Choroid plexus epithelial cell (primary cell): ENCODE measurements around the gene CABLES2.

ENCODE experiments used
- DNase-seq: peaks from one replicate; pipeline ENCODE4 v3.0.0-alpha.2; 2010; ENCODE audit warnings: low read depth
- H3K4me3 ChIP-seq: 2 replicates; pipeline ENCODE4 v1.5.1; 2011; ENCODE audit warnings: low read depth, mild to moderate bottlenecking, control low read depth, low read length, moderate library complexity
- TF ChIP-seq, protein P1 (sequence below): conservative IDR thresholded peaks from 2 replicates; pipeline ENCODE4 v1.5.1; 2011; ENCODE audit warnings: low read depth, mild to moderate bottlenecking, control low read depth, inconsistent platforms, low read length, moderate library complexity

CABLES2 gene

DNA sequence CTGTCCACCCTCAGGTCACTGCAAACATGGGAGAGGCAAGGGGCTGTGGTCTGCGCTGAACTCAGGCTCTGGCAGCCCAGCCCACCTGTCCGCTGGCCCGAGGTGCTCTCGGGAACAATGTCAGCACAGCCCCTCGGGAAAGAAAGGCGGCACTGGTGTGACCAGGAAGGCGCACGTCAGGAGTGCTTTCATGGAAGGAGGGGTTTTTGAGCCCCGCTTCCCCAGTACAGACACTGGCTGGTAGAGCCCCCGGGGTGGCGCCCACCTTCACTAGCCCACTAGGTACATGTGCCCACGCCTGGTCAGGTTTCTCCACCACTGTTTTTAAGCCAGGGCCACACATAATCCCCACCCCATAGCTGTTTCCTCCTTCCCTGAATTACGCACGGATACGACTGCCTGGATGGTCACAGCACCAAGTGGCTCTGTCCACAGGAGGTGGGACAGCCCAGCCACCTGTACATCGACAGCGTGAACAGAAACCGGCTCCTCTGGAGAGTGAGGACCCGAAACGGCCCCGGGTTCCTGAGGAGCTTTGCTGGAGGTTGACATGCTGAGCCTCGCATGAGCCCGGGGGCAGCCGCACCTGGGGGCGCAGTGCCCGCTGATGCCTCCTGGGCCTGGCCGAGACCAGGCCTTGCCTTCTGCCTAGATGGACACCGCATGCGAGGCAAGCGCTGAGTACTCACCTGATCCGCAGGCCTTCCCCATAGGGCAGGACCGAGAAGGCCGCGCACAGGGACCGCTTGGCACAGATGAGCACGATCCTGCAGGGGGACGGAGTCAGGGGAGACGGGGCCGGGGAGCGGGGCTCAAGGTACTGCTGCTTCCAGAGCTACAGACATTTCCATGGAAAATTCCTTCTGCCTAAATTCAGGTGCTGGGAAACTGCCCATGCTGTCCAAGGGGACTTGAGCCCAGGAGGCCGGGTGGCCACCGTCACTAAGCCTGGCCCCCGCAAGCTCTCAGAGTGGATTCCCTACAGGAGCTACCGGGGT lies 12.5 kb downstream of the CABLES2 start:
- TF ChIP-seq, protein P1, sequence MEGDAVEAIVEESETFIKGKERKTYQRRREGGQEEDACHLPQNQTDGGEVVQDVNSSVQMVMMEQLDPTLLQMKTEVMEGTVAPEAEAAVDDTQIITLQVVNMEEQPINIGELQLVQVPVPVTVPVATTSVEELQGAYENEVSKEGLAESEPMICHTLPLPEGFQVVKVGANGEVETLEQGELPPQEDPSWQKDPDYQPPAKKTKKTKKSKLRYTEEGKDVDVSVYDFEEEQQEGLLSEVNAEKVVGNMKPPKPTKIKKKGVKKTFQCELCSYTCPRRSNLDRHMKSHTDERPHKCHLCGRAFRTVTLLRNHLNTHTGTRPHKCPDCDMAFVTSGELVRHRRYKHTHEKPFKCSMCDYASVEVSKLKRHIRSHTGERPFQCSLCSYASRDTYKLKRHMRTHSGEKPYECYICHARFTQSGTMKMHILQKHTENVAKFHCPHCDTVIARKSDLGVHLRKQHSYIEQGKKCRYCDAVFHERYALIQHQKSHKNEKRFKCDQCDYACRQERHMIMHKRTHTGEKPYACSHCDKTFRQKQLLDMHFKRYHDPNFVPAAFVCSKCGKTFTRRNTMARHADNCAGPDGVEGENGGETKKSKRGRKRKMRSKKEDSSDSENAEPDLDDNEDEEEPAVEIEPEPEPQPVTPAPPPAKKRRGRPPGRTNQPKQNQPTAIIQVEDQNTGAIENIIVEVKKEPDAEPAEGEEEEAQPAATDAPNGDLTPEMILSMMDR, result no peak
- no peak overlapping the region for H3K4me3 ChIP-seq
- DNase-seq, result no peak

DNA sequence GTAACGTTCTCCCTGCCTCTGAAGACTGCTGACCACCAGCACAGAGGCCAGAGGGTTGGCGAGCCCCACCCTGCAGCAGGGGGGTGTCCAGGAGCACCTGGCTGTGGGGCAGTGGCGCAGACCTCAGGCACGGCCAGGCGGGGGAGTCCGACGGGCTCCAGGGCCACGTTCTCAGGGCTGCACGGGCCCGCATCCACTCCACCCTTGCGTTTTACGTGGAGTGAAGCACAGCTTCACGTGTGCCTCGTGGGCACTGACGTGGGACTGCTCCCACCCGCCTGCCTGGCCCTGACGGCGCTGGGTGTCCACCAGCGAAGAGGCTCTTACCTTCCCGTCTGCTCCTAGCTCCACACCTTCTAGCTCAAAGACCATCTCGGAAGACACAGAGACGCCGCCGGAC lies 13.3 kb downstream of the CABLES2 start:
- no peak for DNase-seq
- H3K4me3 ChIP-seq, result no peak overlapping the region
- TF ChIP-seq, protein P1, result no peak

DNA sequence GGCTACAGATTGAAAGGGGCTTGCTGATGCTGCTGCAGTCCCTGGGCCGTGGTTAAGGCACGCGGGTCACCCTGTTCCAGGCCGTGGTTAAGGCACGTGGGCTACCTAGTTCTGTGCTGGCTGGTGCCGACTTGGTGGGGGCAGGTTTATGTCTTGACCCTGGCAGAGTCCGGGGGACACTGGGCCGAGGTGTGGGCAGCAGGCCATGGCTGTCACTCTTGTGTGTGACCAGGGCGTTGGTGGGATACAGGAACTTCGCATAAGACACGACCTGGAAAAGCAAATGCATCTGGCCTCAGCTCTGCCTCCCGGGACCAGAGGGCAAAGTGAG lies 13.8 kb downstream of the CABLES2 start:
- DNase-seq, result no peak
- TF ChIP-seq, protein P1, result no peak
- no peak overlapping the region for H3K4me3 ChIP-seq

DNA sequence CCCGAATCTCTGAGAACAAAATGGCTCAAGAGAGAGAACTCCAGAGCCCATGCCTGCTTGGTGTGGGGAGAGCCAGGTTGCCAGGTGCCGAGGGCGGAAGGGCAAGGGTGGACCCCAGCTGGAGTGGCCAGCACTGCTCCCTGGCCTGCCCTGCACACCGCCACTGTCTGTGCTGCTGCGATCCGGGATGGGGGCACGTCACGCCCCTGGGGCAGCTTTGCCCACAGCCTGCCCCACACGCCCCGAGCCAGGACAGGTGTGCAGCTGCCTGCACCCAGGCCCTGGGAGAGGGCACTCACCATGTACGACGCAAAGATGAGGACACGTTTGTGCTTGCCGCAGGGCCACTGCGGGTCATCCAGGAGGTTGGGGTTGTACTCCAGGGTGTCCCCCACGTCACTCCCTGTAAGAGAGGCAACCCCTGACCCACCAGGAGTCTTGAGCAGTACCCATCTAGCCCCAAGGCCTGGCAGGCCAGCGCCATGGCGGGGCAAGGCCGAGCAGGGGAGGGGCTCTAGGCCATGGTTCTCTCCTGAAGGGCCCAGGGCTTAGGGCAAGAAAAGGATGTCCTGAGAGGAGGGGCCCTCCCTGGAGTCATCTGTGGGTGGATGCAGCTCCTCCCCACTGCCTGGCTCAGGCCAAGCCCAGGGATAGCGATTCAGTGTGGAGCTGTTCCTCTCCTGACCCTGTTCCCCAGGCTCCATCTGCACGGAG lies 14.3 kb downstream of the CABLES2 start:
- no peak for DNase-seq
- TF ChIP-seq, protein P1, result no peak
- H3K4me3 ChIP-seq, result no peak overlapping the region

DNA sequence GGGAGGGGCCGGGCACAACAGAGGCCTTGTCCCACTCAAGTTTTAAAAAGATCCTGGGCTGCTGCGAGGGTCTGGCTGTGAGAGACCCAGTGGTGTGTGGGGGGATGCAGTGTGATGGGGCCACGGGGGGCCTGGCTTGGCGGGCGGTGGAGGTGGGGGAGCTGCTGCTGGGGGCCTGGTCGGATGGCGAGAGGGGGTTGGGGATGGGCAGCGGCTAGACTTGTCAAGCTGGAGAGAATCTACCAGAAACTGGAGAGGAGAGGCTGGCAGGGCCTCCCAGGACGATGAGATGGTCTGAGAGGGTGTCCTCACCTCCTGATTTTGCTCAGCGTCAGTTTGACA lies 15.0 kb downstream of the CABLES2 start:
- DNase-seq, result no peak
- TF ChIP-seq, protein P1, result no peak
- no peak overlapping the region for H3K4me3 ChIP-seq

DNA sequence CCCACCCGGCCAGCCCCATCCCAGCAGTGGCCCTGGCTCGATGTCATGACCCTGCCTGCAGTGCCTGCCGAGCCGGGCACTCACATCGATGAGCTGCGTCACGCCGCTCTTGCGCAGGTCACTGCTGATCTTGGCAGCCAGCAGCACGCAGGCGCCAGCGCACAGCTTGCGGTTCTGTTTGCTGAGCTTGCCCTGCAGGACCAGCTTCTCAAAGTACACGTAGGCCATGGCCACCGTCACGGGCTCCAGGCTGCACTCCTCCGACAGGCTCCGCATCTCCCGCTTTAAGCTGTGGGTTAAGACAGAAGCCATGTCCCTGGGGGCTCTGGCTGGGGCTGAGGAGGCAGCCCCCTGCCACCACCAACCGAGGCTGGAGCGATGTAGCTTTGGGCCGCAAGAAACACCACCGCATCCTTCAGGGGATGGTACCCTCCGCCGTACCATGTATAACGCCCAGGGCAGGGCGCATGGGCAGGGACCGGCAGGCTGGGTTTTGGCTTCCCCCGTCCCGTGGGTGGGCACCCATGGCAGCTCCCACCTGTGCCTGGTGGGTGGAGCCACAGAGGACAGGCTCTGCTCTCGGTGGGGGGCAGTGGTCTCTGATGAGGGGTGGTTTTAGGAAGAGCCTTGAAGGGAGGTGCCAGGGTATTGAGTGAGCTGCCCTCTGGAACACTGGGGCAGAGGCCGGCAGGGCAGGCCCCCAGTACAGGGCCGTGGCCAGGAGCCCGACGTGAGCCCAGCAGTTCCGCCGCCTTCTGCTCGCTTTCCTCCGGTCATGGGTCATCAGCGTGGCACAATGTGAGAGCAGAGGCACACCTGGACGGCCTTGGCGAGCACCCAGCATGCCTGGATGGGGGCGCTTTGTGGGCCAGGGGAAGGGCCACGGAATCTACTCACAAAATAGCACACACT lies 15.7 kb downstream of the CABLES2 start:
- no peak for DNase-seq
- TF ChIP-seq, protein P1, result no peak
- H3K4me3 ChIP-seq, result no peak overlapping the region
